WTC11 (cell line): ENCODE measurements around the gene NINL.

Source experiments
- ATF3 ChIP-seq: sonication (generic); formaldehyde crosslinking; conservative IDR thresholded peaks from 2 replicates; pipeline ENCODE4 v1.8.1; 2022; ENCODE audit warnings: mild to moderate bottlenecking, missing genetic modification reagents
- CREB1 ChIP-seq: sonication (generic); formaldehyde crosslinking; IDR thresholded peaks from 2 replicates; pipeline ENCODE4 v1.8.0; 2023; ENCODE audit warnings: mild to moderate bottlenecking, missing genetic modification reagents
- CREM ChIP-seq: sonication (generic); formaldehyde crosslinking; IDR thresholded peaks from 2 replicates; pipeline ENCODE4 v1.8.1; 2022; ENCODE audit warnings: mild to moderate bottlenecking, missing genetic modification reagents, moderate library complexity
- CTCF ChIP-seq: fragments of 200-600 bp; IDR thresholded peaks from 2 replicates; pipeline ENCODE4 v1.8.0; 2022; ENCODE audit warnings: antibody characterized with exemption
- FOXJ3 ChIP-seq: sonication (generic); formaldehyde crosslinking; IDR thresholded peaks from 2 replicates; pipeline ENCODE4 v1.9.0; 2021; ENCODE audit warnings: missing genetic modification reagents, mild to moderate bottlenecking, borderline replicate concordance
- JUN ChIP-seq: sonication (generic); formaldehyde crosslinking; IDR thresholded peaks from 2 replicates; pipeline ENCODE4 v1.8.0; 2023; ENCODE audit warnings: mild to moderate bottlenecking, missing genetic modification reagents
- MXD4 ChIP-seq: fragments of 250-450 bp; sonication (Bioruptor Pico); IDR thresholded peaks from 2 replicates; pipeline ENCODE4 v1.8.0; 2021; ENCODE audit warnings: mild to moderate bottlenecking, moderate library complexity, borderline replicate concordance
- PREB ChIP-seq: sonication (generic); formaldehyde crosslinking; IDR thresholded peaks from 2 replicates; pipeline ENCODE4 v1.8.1; 2022; ENCODE audit warnings: mild to moderate bottlenecking, missing genetic modification reagents, moderate library complexity, borderline replicate concordance
- SP1 ChIP-seq: sonication (generic); formaldehyde crosslinking; conservative IDR thresholded peaks from 2 replicates; pipeline ENCODE4 v1.8.1; 2022; ENCODE audit warnings: missing genetic modification reagents
- TF ChIP-seq, protein P1 (sequence below): sonication (generic); formaldehyde crosslinking; IDR thresholded peaks from 2 replicates; pipeline ENCODE4 v1.8.0; 2023; ENCODE audit warnings: mild to moderate bottlenecking, missing genetic modification reagents
- TF ChIP-seq, protein P2 (sequence below): sonication (generic); formaldehyde crosslinking; IDR thresholded peaks from 2 replicates; pipeline ENCODE4 v1.8.1; 2023; ENCODE audit warnings: mild to moderate bottlenecking, missing genetic modification reagents, moderate library complexity
- TF ChIP-seq, protein P3 (sequence below): sonication (generic); formaldehyde crosslinking; IDR thresholded peaks from 2 replicates; pipeline ENCODE4 v1.8.0; 2022; ENCODE audit warnings: mild to moderate bottlenecking, missing genetic modification reagents

GRCh38 chr20:25626779-25627178 lies 41.4 kb upstream of the NINL start:
- TF ChIP-seq CTCF, result no peak
- TF ChIP-seq ATF3 (CRISPR knock-in tag), result no peak
- no peak for TF ChIP-seq SP1 (CRISPR knock-in tag)
- TF ChIP-seq PREB (CRISPR knock-in tag), result no peak
- TF ChIP-seq JUN, result no peak
- TF ChIP-seq CREM (CRISPR knock-in tag), result no peak
- no peak for TF ChIP-seq MXD4
- no peak for TF ChIP-seq CREB1 (CRISPR knock-in tag)
- TF ChIP-seq, protein P1, sequence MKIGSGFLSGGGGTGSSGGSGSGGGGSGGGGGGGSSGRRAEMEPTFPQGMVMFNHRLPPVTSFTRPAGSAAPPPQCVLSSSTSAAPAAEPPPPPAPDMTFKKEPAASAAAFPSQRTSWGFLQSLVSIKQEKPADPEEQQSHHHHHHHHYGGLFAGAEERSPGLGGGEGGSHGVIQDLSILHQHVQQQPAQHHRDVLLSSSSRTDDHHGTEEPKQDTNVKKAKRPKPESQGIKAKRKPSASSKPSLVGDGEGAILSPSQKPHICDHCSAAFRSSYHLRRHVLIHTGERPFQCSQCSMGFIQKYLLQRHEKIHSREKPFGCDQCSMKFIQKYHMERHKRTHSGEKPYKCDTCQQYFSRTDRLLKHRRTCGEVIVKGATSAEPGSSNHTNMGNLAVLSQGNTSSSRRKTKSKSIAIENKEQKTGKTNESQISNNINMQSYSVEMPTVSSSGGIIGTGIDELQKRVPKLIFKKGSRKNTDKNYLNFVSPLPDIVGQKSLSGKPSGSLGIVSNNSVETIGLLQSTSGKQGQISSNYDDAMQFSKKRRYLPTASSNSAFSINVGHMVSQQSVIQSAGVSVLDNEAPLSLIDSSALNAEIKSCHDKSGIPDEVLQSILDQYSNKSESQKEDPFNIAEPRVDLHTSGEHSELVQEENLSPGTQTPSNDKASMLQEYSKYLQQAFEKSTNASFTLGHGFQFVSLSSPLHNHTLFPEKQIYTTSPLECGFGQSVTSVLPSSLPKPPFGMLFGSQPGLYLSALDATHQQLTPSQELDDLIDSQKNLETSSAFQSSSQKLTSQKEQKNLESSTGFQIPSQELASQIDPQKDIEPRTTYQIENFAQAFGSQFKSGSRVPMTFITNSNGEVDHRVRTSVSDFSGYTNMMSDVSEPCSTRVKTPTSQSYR, result no peak
- TF ChIP-seq, protein P2, sequence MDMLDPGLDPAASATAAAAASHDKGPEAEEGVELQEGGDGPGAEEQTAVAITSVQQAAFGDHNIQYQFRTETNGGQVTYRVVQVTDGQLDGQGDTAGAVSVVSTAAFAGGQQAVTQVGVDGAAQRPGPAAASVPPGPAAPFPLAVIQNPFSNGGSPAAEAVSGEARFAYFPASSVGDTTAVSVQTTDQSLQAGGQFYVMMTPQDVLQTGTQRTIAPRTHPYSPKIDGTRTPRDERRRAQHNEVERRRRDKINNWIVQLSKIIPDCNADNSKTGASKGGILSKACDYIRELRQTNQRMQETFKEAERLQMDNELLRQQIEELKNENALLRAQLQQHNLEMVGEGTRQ (CRISPR knock-in tag), result no peak
- no peak for TF ChIP-seq FOXJ3
- TF ChIP-seq, protein P3, sequence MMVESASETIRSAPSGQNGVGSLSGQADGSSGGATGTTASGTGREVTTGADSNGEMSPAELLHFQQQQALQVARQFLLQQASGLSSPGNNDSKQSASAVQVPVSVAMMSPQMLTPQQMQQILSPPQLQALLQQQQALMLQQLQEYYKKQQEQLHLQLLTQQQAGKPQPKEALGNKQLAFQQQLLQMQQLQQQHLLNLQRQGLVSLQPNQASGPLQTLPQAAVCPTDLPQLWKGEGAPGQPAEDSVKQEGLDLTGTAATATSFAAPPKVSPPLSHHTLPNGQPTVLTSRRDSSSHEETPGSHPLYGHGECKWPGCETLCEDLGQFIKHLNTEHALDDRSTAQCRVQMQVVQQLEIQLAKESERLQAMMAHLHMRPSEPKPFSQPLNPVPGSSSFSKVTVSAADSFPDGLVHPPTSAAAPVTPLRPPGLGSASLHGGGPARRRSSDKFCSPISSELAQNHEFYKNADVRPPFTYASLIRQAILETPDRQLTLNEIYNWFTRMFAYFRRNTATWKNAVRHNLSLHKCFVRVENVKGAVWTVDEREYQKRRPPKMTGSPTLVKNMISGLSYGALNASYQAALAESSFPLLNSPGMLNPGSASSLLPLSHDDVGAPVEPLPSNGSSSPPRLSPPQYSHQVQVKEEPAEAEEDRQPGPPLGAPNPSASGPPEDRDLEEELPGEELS, result no peak
